ENCODE measurements around the gene EIF3I. TPM values are rescaled to one million over a fixed set of nuclear protein-coding genes. Genes with fewer than 3 reads are reported as not detected.

Gene EIF3I
- total RNA-seq, 1 experiment from 2014 or later = 222 TPM

DNA sequence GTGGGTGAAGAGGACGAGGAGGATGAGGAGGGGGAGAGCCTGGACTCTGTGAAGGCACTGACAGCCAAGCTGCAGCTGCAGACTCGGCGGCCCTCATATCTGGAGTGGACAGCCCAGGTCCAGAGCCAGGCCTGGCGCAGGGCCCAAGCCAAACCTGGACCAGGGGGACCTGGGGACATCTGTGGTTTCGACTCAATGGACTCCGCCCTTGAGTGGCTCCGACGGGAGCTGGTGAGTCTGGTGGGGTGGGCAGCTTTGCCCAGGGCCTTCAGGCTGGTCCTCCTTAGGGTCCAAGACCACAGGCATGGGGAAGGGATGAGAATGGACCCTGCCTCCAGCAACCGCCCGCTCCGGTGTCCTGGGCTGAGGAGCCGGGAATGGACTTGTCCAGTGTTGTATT, 25.2 kb downstream of the EIF3I start:
- Histone ChIP-seq H3K4ac (ENCODE audit: low read depth, low read length) (no peak overlapping the region), H3K79me2 (ENCODE audit: insufficient read depth, low read length) (no peaks in the 10 kb centered on the region), H3K18ac (ENCODE audit: insufficient read length, low read depth, low read length) (no peak overlapping the region), H3K56ac (ENCODE audit: insufficient read length, low read depth, low read length) (no peak overlapping the region), H3K4me1 (ENCODE audit: insufficient read depth, low read length) (peaks cover 7% of the 10 kb centered on the region; the same call in 1 of the 2 replicates), H4K91ac (ENCODE audit: insufficient read length, low read depth, low read length) (no peak overlapping the region), H2BK120ac (ENCODE audit: low read depth, low read length, poor library complexity, severe bottlenecking) (no peak overlapping the region), H2BK20ac (ENCODE audit: low read depth, low read length, poor library complexity, severe bottlenecking) (no peak overlapping the region), H2AFZ (ENCODE audit: low read length) (no peak overlapping the region), H4K8ac (replicated peaks; ENCODE audit: insufficient read length, low read depth, low read length) (no peak overlapping the region), H2BK5ac (ENCODE audit: insufficient read length, low read length) (no peak overlapping the region), H3K14ac (ENCODE audit: insufficient read depth, low read length) (no peak overlapping the region), H3K27ac (ENCODE audit: insufficient read length, low read depth, low read length) (no peak overlapping the region), H3K4me2 (ENCODE audit: insufficient read depth, insufficient read length, low read length) (no peak overlapping the region), H3K27me3 (ENCODE audit: insufficient read depth, low read length) (no peaks in the 10 kb centered on the region; the same call in 1 of the 2 replicates), H3T11ph (ENCODE audit: low read length) (no peak overlapping the region), H3K23ac (ENCODE audit: insufficient read length, low read depth, low read length) (no peak overlapping the region), H2AK5ac (ENCODE audit: insufficient read length, low read length) (no peak overlapping the region), H3K23me2 (ENCODE audit: insufficient read length, low read depth, low read length, poor library complexity, severe bottlenecking) (no peaks in the 10 kb centered on the region), H4K20me1 (ENCODE audit: control insufficient read depth, insufficient read depth, insufficient read length) (no peaks in the 10 kb centered on the region), H4K5ac (ENCODE audit: insufficient read length, low read depth, low read length) (no peak overlapping the region), H3K9ac (ENCODE audit: extremely low read depth, insufficient read length, low read length) (no peak overlapping the region), H2BK15ac (ENCODE audit: low read depth, low read length) (no peak overlapping the region), H3K79me1 (ENCODE audit: insufficient read depth, low read depth, low read length, poor library complexity, severe bottlenecking) (no peaks in the 10 kb centered on the region), H3K9me3 (ENCODE audit: control insufficient read depth, low read depth, low read length) (no peaks in the 10 kb centered on the region), H2BK12ac (ENCODE audit: insufficient read length, low read depth, low read length) (no peak overlapping the region)
- no peaks in the 10 kb centered on the region for H3K36me3 Mint-ChIP-seq (ENCODE audit: insufficient read depth in 1 of 3, low read depth in 3 of 3)
- no peaks in the 10 kb centered on the region for H3K9me3 Mint-ChIP-seq
- H3K4me1 Mint-ChIP-seq = peaks cover 30 to 34% of the 10 kb centered on the region in 2 experiments
- TF ChIP-seq, protein P1, sequence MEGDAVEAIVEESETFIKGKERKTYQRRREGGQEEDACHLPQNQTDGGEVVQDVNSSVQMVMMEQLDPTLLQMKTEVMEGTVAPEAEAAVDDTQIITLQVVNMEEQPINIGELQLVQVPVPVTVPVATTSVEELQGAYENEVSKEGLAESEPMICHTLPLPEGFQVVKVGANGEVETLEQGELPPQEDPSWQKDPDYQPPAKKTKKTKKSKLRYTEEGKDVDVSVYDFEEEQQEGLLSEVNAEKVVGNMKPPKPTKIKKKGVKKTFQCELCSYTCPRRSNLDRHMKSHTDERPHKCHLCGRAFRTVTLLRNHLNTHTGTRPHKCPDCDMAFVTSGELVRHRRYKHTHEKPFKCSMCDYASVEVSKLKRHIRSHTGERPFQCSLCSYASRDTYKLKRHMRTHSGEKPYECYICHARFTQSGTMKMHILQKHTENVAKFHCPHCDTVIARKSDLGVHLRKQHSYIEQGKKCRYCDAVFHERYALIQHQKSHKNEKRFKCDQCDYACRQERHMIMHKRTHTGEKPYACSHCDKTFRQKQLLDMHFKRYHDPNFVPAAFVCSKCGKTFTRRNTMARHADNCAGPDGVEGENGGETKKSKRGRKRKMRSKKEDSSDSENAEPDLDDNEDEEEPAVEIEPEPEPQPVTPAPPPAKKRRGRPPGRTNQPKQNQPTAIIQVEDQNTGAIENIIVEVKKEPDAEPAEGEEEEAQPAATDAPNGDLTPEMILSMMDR (conservative IDR thresholded peaks at IDR 0.05) = no peak
- DNase-seq = no peak
- peak overlapping the region in 1 of 3 experiments; percentile 65; a peak in 1 of 7 replicates for H3K27ac Mint-ChIP-seq
- H3K4me3 Mint-ChIP-seq = no peak overlapping the region
- no CpG with 5 or more reads among the region's 12 CpGs for WGBS (ENCODE audit: extremely low coverage, insufficient read length, low lambda C conversion rate)
- peaks cover 2% of the 10 kb centered on the region; the same call in 1 of the 2 replicates for H3K27me3 Mint-ChIP-seq (ENCODE audit: low read depth)

All from H9 (cell line).